Ectodermal cell (in vitro differentiated cells): ENCODE measurements around the gene CLDN4.
"Not testable (repeated sequence)": the region's sequence is repeated elsewhere in the genome, so short reads cannot be mapped to it uniquely, and the experiment has no call there.

Experiments used
- H3K27ac ChIP-seq: 2 replicates; pipeline ENCODE4 v1.7.0; 2013; ENCODE audit warnings: mild to moderate bottlenecking, low read depth, low read length; ENCODE audit not compliant: insufficient read depth, poor library complexity, severe bottlenecking
- H3K27me3 ChIP-seq: 2 replicates; pipeline ENCODE4 v1.7.0; 2013; ENCODE audit warnings: mild to moderate bottlenecking, low read length; ENCODE audit not compliant: insufficient read depth, control insufficient read depth, poor library complexity, severe bottlenecking
- H3K36me3 ChIP-seq: one replicate; pipeline ENCODE4 v1.7.0; 2013; ENCODE audit warnings: low read length; ENCODE audit not compliant: control insufficient read depth, insufficient read depth
- H3K4me1 ChIP-seq: one replicate; pipeline ENCODE4 v1.7.0; 2013; ENCODE audit warnings: low read length; ENCODE audit not compliant: control insufficient read depth, insufficient read depth
- H3K4me3 ChIP-seq: 2 replicates; pipeline ENCODE4 v1.7.0; 2013; ENCODE audit warnings: low read depth, low read length, control low read depth; ENCODE audit not compliant: insufficient read depth
- H3K9me3 ChIP-seq: 2 replicates; pipeline ENCODE4 v1.7.0; 2013; ENCODE audit warnings: mild to moderate bottlenecking, low read length, moderate library complexity; ENCODE audit not compliant: control insufficient read depth
- WGBS, 2 experiments: methylation state at CpG; one replicate each; pipeline ENCODE4 v1.1.7; 2013; ENCODE audit warnings: missing lambda C conversion rate in 2 of 2; 5-methylcytosine and 5-hydroxymethylcytosine counted together

CLDN4 gene

GRCh38 chr7:73831834-73832651, 1.2 kb downstream of the CLDN4 start:
- Histone ChIP-seq H3K4me3 (no peak overlapping the region), H3K27ac (no peak overlapping the region), H3K27me3 (no peaks in the 10 kb centered on the region), H3K36me3 (no peaks in the 10 kb centered on the region), H3K4me1 (peaks cover 27% of the 10 kb centered on the region), H3K9me3 (no peaks in the 10 kb centered on the region)
- WGBS, 2 experiments = 51 to 52% methylated on average over 16 of the region's 16 CpGs

GRCh38 chr7:73832806-73833205, 2.0 kb downstream of the CLDN4 start:
- Histone ChIP-seq H3K27me3 (no peaks in the 10 kb centered on the region), H3K4me3 (no peak overlapping the region), H3K36me3 (no peaks in the 10 kb centered on the region), H3K9me3 (no peaks in the 10 kb centered on the region), H3K27ac (no peak overlapping the region), H3K4me1 (peaks cover 27% of the 10 kb centered on the region)
- 83 to 89% methylated on average over 13 of the region's 13 CpGs for WGBS, 2 experiments

GRCh38 chr7:73833251-73833919, 2.6 kb downstream of the CLDN4 start:
- no peaks in the 10 kb centered on the region for H3K9me3 ChIP-seq
- WGBS, 2 experiments = 79 to 80% methylated on average over 13 of the region's 13 CpGs
- H3K27me3 ChIP-seq = no peaks in the 10 kb centered on the region
- H3K4me1 ChIP-seq = peaks cover 27% of the 10 kb centered on the region
- no peaks in the 10 kb centered on the region for H3K36me3 ChIP-seq
- no peak overlapping the region for H3K27ac ChIP-seq
- no peak overlapping the region for H3K4me3 ChIP-seq

GRCh38 chr7:73834626-73835191, 3.9 kb downstream of the CLDN4 start:
- H3K4me1 ChIP-seq = peaks cover 21% of the 10 kb centered on the region
- no peak overlapping the region for H3K27ac ChIP-seq
- H3K4me3 ChIP-seq = no peak overlapping the region
- no peaks in the 10 kb centered on the region for H3K36me3 ChIP-seq
- WGBS, 2 experiments = 85 to 92% methylated on average over 11 of the region's 11 CpGs
- H3K9me3 ChIP-seq = no peaks in the 10 kb centered on the region
- no peaks in the 10 kb centered on the region for H3K27me3 ChIP-seq

- not testable (repeated sequence) for H3K27me3 ChIP-seq, H3K9me3 ChIP-seq, H3K4me3 ChIP-seq, H3K4me1 ChIP-seq, H3K27ac ChIP-seq, H3K36me3 ChIP-seq
Observed at GRCh38 chr7:73837167-73837566, 6.4 kb downstream of the CLDN4 start.

GRCh38 chr7:73838642-73839041, 7.8 kb downstream of the CLDN4 start:
- WGBS, 2 experiments = 81 to 85% methylated on average over 6 of the region's 6 CpGs
- H3K4me1 ChIP-seq = peaks cover 3% of the 10 kb centered on the region

GRCh38 chr7:73839290-73839689, 8.5 kb downstream of the CLDN4 start:
- no peaks in the 10 kb centered on the region for H3K27me3 ChIP-seq
- no peak overlapping the region for H3K4me3 ChIP-seq
- peaks cover 3% of the 10 kb centered on the region for H3K4me1 ChIP-seq
- WGBS, 2 experiments = 93 to 95% methylated on average over 7 of the region's 7 CpGs
- H3K36me3 ChIP-seq = no peaks in the 10 kb centered on the region
- H3K9me3 ChIP-seq = no peaks in the 10 kb centered on the region
- no peak overlapping the region for H3K27ac ChIP-seq

More at GRCh38 chr7:73838642-73839041, 7.8 kb downstream of the CLDN4 start:
- Histone ChIP-seq H3K36me3 (no peaks in the 10 kb centered on the region), H3K9me3 (no peaks in the 10 kb centered on the region), H3K27ac (no peak overlapping the region), H3K4me3 (no peak overlapping the region), H3K27me3 (no peaks in the 10 kb centered on the region)

- Histone ChIP-seq H3K36me3 (no peaks in the 10 kb centered on the region), H3K4me1 (peaks cover 3% of the 10 kb centered on the region), H3K27ac (no peak overlapping the region), H3K9me3 (no peaks in the 10 kb centered on the region), H3K4me3 (no peak overlapping the region), H3K27me3 (no peaks in the 10 kb centered on the region)
- 93% methylated on average over 22 of the region's 22 CpGs for WGBS, 2 experiments
Observed at GRCh38 chr7:73839743-73840714, 9.2 kb downstream of the CLDN4 start.

GRCh38 chr7:73840715-73841379, 10.1 kb downstream of the CLDN4 start:
- H3K4me3 ChIP-seq = no peak overlapping the region
- peaks cover 3% of the 10 kb centered on the region for H3K4me1 ChIP-seq
- H3K9me3 ChIP-seq = no peaks in the 10 kb centered on the region
- H3K27ac ChIP-seq = no peak overlapping the region
- no peaks in the 10 kb centered on the region for H3K27me3 ChIP-seq
- no peaks in the 10 kb centered on the region for H3K36me3 ChIP-seq
- WGBS, 2 experiments = 96% methylated on average over 16 of the region's 16 CpGs
